H1 (cell line): ENCODE measurements around the gene PRKCI. TPM values are rescaled to one million over a fixed set of nuclear protein-coding genes. Genes with fewer than 3 reads are reported as not detected.

Experiments used
- CTCF ChIA-PET: fragments of 300-600 bp; sonication (Branson Sonifier 250); formaldehyde crosslinking; loops from one replicate; lab custom pipeline; 2021; ENCODE audit not compliant: partially characterized antibody; lab: Charles Lee
- POLR2A ChIA-PET: fragments of 300-600 bp; sonication (Branson Sonifier 250); formaldehyde crosslinking; loops from one replicate; lab custom pipeline; 2021; ENCODE audit warnings: inconsistent platforms; ENCODE audit not compliant: partially characterized antibody; lab: Charles Lee
- DNase-seq, 2 experiments: peaks; one replicate each; pipeline versions ENCODE4 v3.0.0 to v3.0.0-alpha.2; 2010 to 2022; ENCODE audit warnings: low spot score in 2 of 2, low read depth in 1 of 2, mixed read lengths in 1 of 2
- FAIRE-seq: peaks from 2 replicates; lab custom pipeline; 2011; peaks lifted over from hg19 to GRCh38; lab: Jason Lieb, UNC
- H2AFZ ChIP-seq: 2 replicates; pipeline ENCODE4 v1.8.1; 2012; ENCODE audit warnings: low read length, inconsistent platforms
- H2AK5ac ChIP-seq: 2 replicates; pipeline ENCODE4 v1.6.1; 2013; ENCODE audit warnings: low read depth, low read length
- H2BK120ac ChIP-seq: replicated peaks from 2 replicates; pipeline ENCODE3; 2013; ENCODE audit warnings: low read depth, low read length, inconsistent platforms
- H2BK12ac ChIP-seq: 2 replicates; pipeline ENCODE4 v1.6.1; 2013; ENCODE audit warnings: low read depth, low read length
- H2BK15ac ChIP-seq: 2 replicates; pipeline ENCODE4 v1.6.1; 2013; ENCODE audit warnings: low read length
- H2BK20ac ChIP-seq: 2 replicates; pipeline ENCODE4 v1.6.1; 2013; ENCODE audit warnings: low read length
- H2BK5ac ChIP-seq: 2 replicates; pipeline ENCODE4 v1.6.1; 2013; ENCODE audit warnings: low read depth, low read length
- H3K14ac ChIP-seq: 2 replicates; pipeline ENCODE4 v1.6.1; 2013; ENCODE audit warnings: inconsistent platforms; ENCODE audit not compliant: insufficient read length
- H3K18ac ChIP-seq: 2 replicates; pipeline ENCODE4 v1.6.1; 2013; ENCODE audit warnings: low read length; ENCODE audit errors: extremely low read depth
- H3K23ac ChIP-seq: 2 replicates; pipeline ENCODE4 v1.6.1; 2013; ENCODE audit warnings: inconsistent platforms; ENCODE audit not compliant: insufficient read length
- H3K23me2 ChIP-seq: 2 replicates; pipeline ENCODE4 v1.6.1; 2013; ENCODE audit warnings: low read depth, low read length
- H3K27ac ChIP-seq: 2 replicates; pipeline ENCODE4 v1.6.1; 2011; ENCODE audit warnings: low read depth, low read length, inconsistent platforms
- H3K27me3 ChIP-seq, 4 experiments: replicated peaks in 1 of 4; 1 replicate in 1 of 4; 2 replicates in 3 of 4; pipeline versions ENCODE4 v1.6.1 to v1.8.1; 2011 to 2013; ENCODE audit warnings: low read length in 3 of 4, mild to moderate bottlenecking in 3 of 4, inconsistent platforms in 2 of 4, mixed read lengths in 2 of 4, moderate library complexity in 1 of 4; ENCODE audit not compliant: control insufficient read depth in 3 of 4, insufficient read depth in 3 of 4; ENCODE audit errors: extremely low read depth in 1 of 4
- H3K36me3 ChIP-seq, 4 experiments: 2 replicates each; pipeline versions ENCODE4 v1.6.1 to v1.8.1; 2011 to 2013; ENCODE audit warnings: mild to moderate bottlenecking in 4 of 4, low read length in 3 of 4, moderate library complexity in 2 of 4, control low read depth in 1 of 4, inconsistent platforms in 1 of 4; ENCODE audit not compliant: insufficient read depth in 4 of 4, control insufficient read depth in 2 of 4
- H3K4ac ChIP-seq: replicated peaks from 2 replicates; pipeline ENCODE3; 2013; ENCODE audit warnings: low read length, low read depth, mixed read lengths, inconsistent platforms; ENCODE audit not compliant: insufficient read length
- H3K4me1 ChIP-seq, 4 experiments: replicated peaks in 1 of 4; 1 replicate in 1 of 4; 2 replicates in 3 of 4; pipeline versions ENCODE4 v1.6.1 to v1.8.1; 2011 to 2013; ENCODE audit warnings: low read length in 3 of 4, inconsistent platforms in 2 of 4, mixed read lengths in 1 of 4; ENCODE audit not compliant: insufficient read depth in 4 of 4, control insufficient read depth in 3 of 4
- H3K4me2 ChIP-seq, 2 experiments: 2 replicates each; pipeline versions ENCODE4 v1.6.1 to v1.8.1; 2011 to 2013; ENCODE audit warnings: low read depth in 2 of 2, low read length in 2 of 2, control low read depth in 1 of 2, inconsistent platforms in 1 of 2, mild to moderate bottlenecking in 1 of 2; ENCODE audit not compliant: insufficient read depth in 1 of 2
- H3K4me3 ChIP-seq, 4 experiments: fragments of 200-600, 300-600 bp in 1 of 4; sonication (generic), shearing (Covaris generic), sonication (Bioruptor Twin) in 1 of 4; 2 replicates each; pipeline versions ENCODE4 v1.5.1 to v1.8.1; 2011 to 2016; ENCODE audit warnings: low read length in 4 of 4, low read depth in 3 of 4, control low read depth in 2 of 4, inconsistent platforms in 2 of 4, mild to moderate bottlenecking in 2 of 4, mixed read lengths in 1 of 4, moderate library complexity in 1 of 4; ENCODE audit not compliant: insufficient read depth in 2 of 4; ENCODE audit errors: extremely low read depth in 1 of 4
- H3K56ac ChIP-seq: replicated peaks from 2 replicates; pipeline ENCODE3; 2013; ENCODE audit warnings: low read depth, mild to moderate bottlenecking, mixed read lengths, low read length, inconsistent platforms; ENCODE audit not compliant: insufficient read length
- H3K79me1 ChIP-seq: 2 replicates; pipeline ENCODE4 v1.6.1; 2013; ENCODE audit warnings: low read depth, low read length, control low read depth
- H3K79me2 ChIP-seq, 2 experiments: 2 replicates each; pipeline versions ENCODE4 v1.6.1 to v1.8.1; 2012 to 2013; ENCODE audit warnings: low read length in 2 of 2, mild to moderate bottlenecking in 2 of 2, inconsistent platforms in 1 of 2; ENCODE audit not compliant: insufficient read depth in 2 of 2, control insufficient read depth in 1 of 2
- H3K9ac ChIP-seq, 4 experiments: replicated peaks in 1 of 4; 1 replicate in 1 of 4; 2 replicates in 3 of 4; pipeline versions ENCODE4 v1.6.1 to v1.8.1; 2011 to 2013; ENCODE audit warnings: low read depth in 3 of 4, low read length in 3 of 4, control low read depth in 2 of 4, mild to moderate bottlenecking in 2 of 4, moderate library complexity in 2 of 4, inconsistent platforms in 1 of 4; ENCODE audit errors: extremely low read depth in 1 of 4
- H3K9me3 ChIP-seq, 2 experiments: 2 replicates each; pipeline versions ENCODE4 v1.6.1 to v1.8.1; 2012 to 2013; ENCODE audit warnings: mild to moderate bottlenecking in 2 of 2, moderate library complexity in 2 of 2, control low read depth in 1 of 2, inconsistent platforms in 1 of 2, low read depth in 1 of 2, low read length in 1 of 2, mixed read lengths in 1 of 2; ENCODE audit not compliant: insufficient read depth in 2 of 2
- H4K20me1 ChIP-seq, 2 experiments: replicated peaks in 1 of 2; 2 replicates each; pipeline versions ENCODE3 to v1.8.1; 2011 to 2013; ENCODE audit warnings: inconsistent platforms in 2 of 2, low read length in 2 of 2, mild to moderate bottlenecking in 1 of 2; ENCODE audit not compliant: insufficient read depth in 2 of 2, control insufficient read depth in 1 of 2
- H4K5ac ChIP-seq: 2 replicates; pipeline ENCODE4 v1.6.1; 2013; ENCODE audit warnings: low read length, low read depth, mixed read lengths, inconsistent platforms; ENCODE audit not compliant: insufficient read length
- H4K8ac ChIP-seq: 2 replicates; pipeline ENCODE4 v1.8.0; 2013; ENCODE audit warnings: mild to moderate bottlenecking, moderate library complexity, low read length, inconsistent platforms; ENCODE audit not compliant: insufficient read depth; ENCODE audit errors: extremely low read depth
- H4K91ac ChIP-seq: replicated peaks from 2 replicates; pipeline ENCODE3; 2013; ENCODE audit warnings: low read length, mixed read lengths, inconsistent platforms; ENCODE audit not compliant: insufficient read length
- BRCA1 ChIP-seq: IDR thresholded peaks from 2 replicates; pipeline ENCODE4 v1.6.1; 2012; ENCODE audit warnings: low read depth, low read length, improper control_type of control experiment
- HDAC6 ChIP-seq: IDR thresholded peaks from one replicate; pipeline ENCODE4 v1.7.1; 2012; ENCODE audit warnings: low read depth, mild to moderate bottlenecking, inconsistent platforms, low read length, moderate library complexity
- KDM5A ChIP-seq: fragments of 200-600 bp; IDR thresholded peaks from 2 replicates; pipeline ENCODE4 v1.7.1; 2012; ENCODE audit warnings: mild to moderate bottlenecking, low read length, inconsistent platforms, mixed read lengths
- POLR2A ChIP-seq, 2 experiments: IDR thresholded peaks; 1 replicate in 1 of 2; 2 replicates in 1 of 2; pipeline ENCODE4 v1.6.1; 2011; ENCODE audit warnings: low read depth in 2 of 2, low read length in 2 of 2, mild to moderate bottlenecking in 2 of 2; ENCODE audit errors: control extremely low read depth in 1 of 2
- POU5F1 ChIP-seq: IDR thresholded peaks from 2 replicates; pipeline ENCODE4 v1.6.1; 2011; ENCODE audit warnings: low read depth, mild to moderate bottlenecking, low read length, moderate library complexity
- RXRA ChIP-seq: IDR thresholded peaks from 2 replicates; pipeline ENCODE4 v1.6.1; 2011; ENCODE audit warnings: low read depth, mild to moderate bottlenecking, low read length, moderate library complexity; ENCODE audit not compliant: insufficient read depth
- SIRT6 ChIP-seq: IDR thresholded peaks from one replicate; pipeline ENCODE4 v1.7.1; 2012; ENCODE audit warnings: low read length, inconsistent platforms
- SIX5 ChIP-seq: IDR thresholded peaks from 2 replicates; pipeline ENCODE4 v1.6.1; 2011; ENCODE audit warnings: mild to moderate bottlenecking, low read depth, low read length
- SP4 ChIP-seq: IDR thresholded peaks from 2 replicates; pipeline ENCODE4 v1.6.1; 2012; ENCODE audit warnings: low read length, inconsistent platforms
- SUZ12 ChIP-seq: fragments of 200-600 bp; sonication (generic); IDR thresholded peaks from 2 replicates; pipeline ENCODE4 v1.6.1; 2012; ENCODE audit warnings: mild to moderate bottlenecking, inconsistent platforms, low read length, moderate library complexity, mixed read lengths
- TAF7 ChIP-seq: optimal IDR thresholded peaks from 2 replicates; pipeline ENCODE3; 2011; ENCODE audit warnings: low read depth, mild to moderate bottlenecking, inconsistent platforms, low read length, moderate library complexity, borderline replicate concordance
- YY1 ChIP-seq: IDR thresholded peaks from 2 replicates; pipeline ENCODE4 v1.6.1; 2011; ENCODE audit warnings: low read depth, mild to moderate bottlenecking, low read length
- ZNF274 ChIP-seq: IDR thresholded peaks from 2 replicates; pipeline ENCODE4 v1.7.0; 2012; ENCODE audit warnings: low read length, borderline replicate concordance; ENCODE audit errors: extremely low read depth
- WGBS, 2 experiments: shearing (Covaris generic) in 1 of 2; methylation state at CpG; one replicate each; pipeline versions ENCODE4 v1.1.6 to v1.1.7; 2013 to 2015; ENCODE audit warnings: low lambda C conversion rate in 2 of 2, mixed read lengths in 2 of 2, inconsistent platforms in 1 of 2, low coverage in 1 of 2, missing lambda C conversion rate in 1 of 2; ENCODE audit not compliant: insufficient replicate concordance in 2 of 2, insufficient coverage in 1 of 2, insufficient read length in 1 of 2; ENCODE audit errors: extremely low coverage in 1 of 2, missing lambda C conversion rate in 1 of 2; 5-methylcytosine and 5-hydroxymethylcytosine counted together
- polyA plus RNA-seq, 7 experiments: library from polyadenylated mRNA; depleted of rRNA in 3 of 7; stranded (reverse) in 5 of 7; unstranded in 2 of 7; fragments of >200 nt in 5 of 7; fragments of 200-250 nt in 2 of 7; gene quantifications; 1 replicate in 5 of 7; 2 replicates in 1 of 7; 4 replicates in 1 of 7; pipeline versions ENCODE4 v1.2.1 to v1.2.3, GENCODE V29; 2011 to 2013; ENCODE audit warnings: missing spikeins in 2 of 7, mixed read lengths in 2 of 7
- total RNA-seq: library from RNA; stranded (reverse); fragmentation: NEBNext Ultra II Directional; extraction: Animal tissue kit (Norgen Biotek cat#: 25700); gene quantifications from 2 replicates; pipeline ENCODE4 v1.2.1, GENCODE V29; 2021
- TF ChIP-seq, protein P1 (sequence below): IDR thresholded peaks from 2 replicates; pipeline ENCODE4 v1.6.1; 2011; ENCODE audit warnings: low read depth, mild to moderate bottlenecking, low read length; ENCODE audit not compliant: insufficient read depth
- TF ChIP-seq, protein P2 (sequence below): IDR thresholded peaks from 2 replicates; pipeline ENCODE4 v1.6.1; 2011; ENCODE audit warnings: low read length, improper control_type of control experiment

Gene PRKCI
- total and polyA plus RNA-seq, 2 of the 8 experiments (the other 6 are each of a cell fraction or from before 2014, with no cell fraction given) = 24.3 to 100.0 TPM

DNA sequence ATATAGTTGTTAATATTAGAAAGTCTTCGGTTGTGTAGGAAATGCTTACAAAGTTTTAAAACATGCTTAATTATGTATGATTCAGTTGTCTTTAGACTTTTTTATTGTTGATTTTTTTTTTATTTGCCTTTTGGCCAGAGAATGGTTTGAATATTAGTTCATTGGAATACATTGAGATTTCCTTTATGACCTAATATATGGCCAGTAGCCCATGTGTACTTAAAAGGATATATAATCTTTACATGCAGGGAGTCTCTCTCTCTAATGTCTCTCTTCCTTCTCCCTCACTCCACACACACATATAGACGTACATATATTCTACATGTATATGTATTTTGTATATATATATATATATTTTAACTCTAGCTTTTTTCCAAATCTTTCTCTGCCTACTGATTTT is 68.0 kb downstream of the PRKCI start:
- H3K9me3 ChIP-seq = no peaks in the 10 kb centered on the region
- H2BK20ac ChIP-seq = no peak overlapping the region
- no peak overlapping the region for H3K4me2 ChIP-seq
- no peak overlapping the region for H4K8ac ChIP-seq
- DNase-seq (no peak), FAIRE-seq (no peak)
- H3K23ac ChIP-seq = no peak overlapping the region
- no peak overlapping the region for H2AFZ ChIP-seq
- H3K27me3 ChIP-seq = no peaks in the 10 kb centered on the region
- no peaks in the 10 kb centered on the region for H3K79me2 ChIP-seq
- no peaks in the 10 kb centered on the region for H4K20me1 ChIP-seq
- H3K9ac ChIP-seq = no peak overlapping the region
- H3K14ac ChIP-seq = no peak overlapping the region
- ChIA-PET CTCF (interaction anchor here (1.8 kb wide), 1 partner anchor 522 kb away, joined by 5 read pairs; no protein-coding TSS in a partner anchor), POLR2A (no interaction called here)
- no peak overlapping the region for H2BK12ac ChIP-seq
- no peak overlapping the region for H3K18ac ChIP-seq
- no peak overlapping the region for H4K91ac ChIP-seq
- no peak overlapping the region for H4K5ac ChIP-seq
- H2BK15ac ChIP-seq = no peak overlapping the region
- WGBS, 2 experiments = 85% methylated on average over 2 of the region's 2 CpGs; no CpG with 5 or more reads in 1 of the 2 experiments
- peaks cover 2 to 28% (median 14%) of the 10 kb centered on the region in 4 experiments; a peak in 6 of 8 replicates for H3K36me3 ChIP-seq
- no peak overlapping the region for H2BK120ac ChIP-seq
- no peak overlapping the region for H2BK5ac ChIP-seq
- no peak overlapping the region for H3K4me3 ChIP-seq
- no peak overlapping the region for H3K27ac ChIP-seq
- no peak overlapping the region for H2AK5ac ChIP-seq
- no peak overlapping the region for H3K4ac ChIP-seq
- no peak overlapping the region for H3K56ac ChIP-seq
- H3K4me1 ChIP-seq = no peaks in the 10 kb centered on the region
- H3K23me2 ChIP-seq = no peaks in the 10 kb centered on the region
- H3K79me1 ChIP-seq = no peaks in the 10 kb centered on the region
- no peak for TF ChIP-seq SIRT6
- TF ChIP-seq TAF7 = no peak
- no peak for TF ChIP-seq SP4
- TF ChIP-seq, protein P1, sequence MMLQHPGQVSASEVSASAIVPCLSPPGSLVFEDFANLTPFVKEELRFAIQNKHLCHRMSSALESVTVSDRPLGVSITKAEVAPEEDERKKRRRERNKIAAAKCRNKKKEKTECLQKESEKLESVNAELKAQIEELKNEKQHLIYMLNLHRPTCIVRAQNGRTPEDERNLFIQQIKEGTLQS = no peak
- no peak for TF ChIP-seq RXRA
- TF ChIP-seq BRCA1 = no peak
- TF ChIP-seq KDM5A = no peak
- TF ChIP-seq SUZ12 = no peak
- no peak for TF ChIP-seq SIX5
- TF ChIP-seq, protein P2, sequence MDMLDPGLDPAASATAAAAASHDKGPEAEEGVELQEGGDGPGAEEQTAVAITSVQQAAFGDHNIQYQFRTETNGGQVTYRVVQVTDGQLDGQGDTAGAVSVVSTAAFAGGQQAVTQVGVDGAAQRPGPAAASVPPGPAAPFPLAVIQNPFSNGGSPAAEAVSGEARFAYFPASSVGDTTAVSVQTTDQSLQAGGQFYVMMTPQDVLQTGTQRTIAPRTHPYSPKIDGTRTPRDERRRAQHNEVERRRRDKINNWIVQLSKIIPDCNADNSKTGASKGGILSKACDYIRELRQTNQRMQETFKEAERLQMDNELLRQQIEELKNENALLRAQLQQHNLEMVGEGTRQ = no peak
- no peak for TF ChIP-seq HDAC6
- TF ChIP-seq POLR2A (IDR thresholded peaks at IDR 0.05; ENCODE audit: control extremely low read depth in 1 of 2, low read depth in 2 of 2, low read length in 2 of 2) = no peak
- TF ChIP-seq POU5F1 = no peak
- TF ChIP-seq YY1 = no peak
- TF ChIP-seq ZNF274 = no peak
